ENCODE results near the gene LSM4.

LSM4 gene

DNA sequence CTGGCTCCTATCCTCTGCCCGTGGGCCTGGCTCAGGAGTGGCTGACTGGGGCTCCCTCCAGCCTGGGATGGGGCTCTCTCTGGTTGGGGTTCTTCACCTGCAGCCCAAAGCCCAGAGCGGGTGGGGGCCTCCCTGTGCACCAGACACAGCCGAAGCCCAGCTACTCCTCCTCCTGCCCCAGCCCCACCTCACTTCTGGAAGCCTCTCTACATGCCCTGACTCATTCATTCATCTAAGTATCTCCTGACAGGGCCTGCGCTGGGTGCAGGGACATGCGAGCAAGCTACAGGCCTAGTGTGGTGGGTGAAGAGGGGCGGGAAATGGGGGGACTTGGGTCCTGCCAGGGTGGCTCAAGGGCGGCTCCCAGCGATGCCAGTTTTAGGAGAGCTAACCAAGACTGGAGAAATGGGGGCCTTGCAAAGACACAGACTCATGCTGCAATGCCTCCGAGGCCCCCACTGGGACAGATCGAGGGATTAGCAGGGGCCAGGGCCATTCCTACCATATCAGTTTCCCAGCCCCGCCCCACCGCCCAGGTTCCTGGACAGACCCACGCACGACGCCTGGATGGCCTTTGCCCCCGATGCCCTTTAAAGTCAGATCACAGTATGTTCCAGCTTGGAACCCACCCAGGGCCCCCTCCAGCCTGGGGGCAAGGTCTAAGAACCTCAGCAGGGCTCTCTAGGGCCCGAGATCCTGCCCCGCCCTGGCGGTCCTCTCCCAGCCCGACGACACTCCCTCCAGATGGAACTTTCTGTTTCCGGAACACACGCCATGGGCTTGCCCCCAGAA, 12.6 kb downstream of the LSM4 start:
- Mint-ChIP-seq H3K27me3 (no peaks in the 10 kb centered on the region), H3K36me3 (ENCODE audit: low read depth) (peaks cover 39% of the 10 kb centered on the region), H3K4me3 (no peak overlapping the region), H3K9me3 (no peaks in the 10 kb centered on the region), H3K4me1 (peaks cover 31% of the 10 kb centered on the region), H3K27ac (no peak overlapping the region)
- peak; percentile 7 for DNase-seq
- no peak for ATAC-seq

DNA sequence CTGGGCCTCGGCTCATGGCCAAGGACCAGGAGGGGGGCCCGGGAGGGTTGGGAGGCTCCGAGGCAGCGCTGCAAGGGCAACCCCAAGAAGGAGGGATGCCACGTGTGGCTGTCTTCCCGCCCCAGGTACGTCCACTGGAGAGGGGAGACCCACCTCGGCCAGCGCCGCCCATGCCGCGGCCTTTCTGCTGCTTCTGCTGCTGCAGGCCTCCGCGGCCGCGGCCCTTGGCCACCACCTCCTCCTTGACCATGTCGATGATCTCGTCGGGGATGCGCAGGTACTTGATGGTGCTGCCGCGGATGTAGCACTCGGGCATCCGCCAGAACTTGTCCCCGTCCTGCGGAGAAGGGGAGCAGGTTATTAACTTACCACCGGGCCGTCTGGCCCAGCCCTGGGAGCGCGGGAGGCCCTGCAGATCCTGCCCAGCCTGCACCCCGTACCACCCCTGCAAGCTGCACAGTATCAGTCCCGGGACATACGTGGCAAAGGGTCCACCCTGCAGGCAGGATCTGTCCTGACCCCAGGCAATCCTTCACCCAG, 13.3 kb downstream of the LSM4 start:
- no peak for ATAC-seq
- H3K36me3 Mint-ChIP-seq (ENCODE audit: low read depth), result peaks cover 37% of the 10 kb centered on the region
- peaks cover 38% of the 10 kb centered on the region for H3K4me1 Mint-ChIP-seq

DNA sequence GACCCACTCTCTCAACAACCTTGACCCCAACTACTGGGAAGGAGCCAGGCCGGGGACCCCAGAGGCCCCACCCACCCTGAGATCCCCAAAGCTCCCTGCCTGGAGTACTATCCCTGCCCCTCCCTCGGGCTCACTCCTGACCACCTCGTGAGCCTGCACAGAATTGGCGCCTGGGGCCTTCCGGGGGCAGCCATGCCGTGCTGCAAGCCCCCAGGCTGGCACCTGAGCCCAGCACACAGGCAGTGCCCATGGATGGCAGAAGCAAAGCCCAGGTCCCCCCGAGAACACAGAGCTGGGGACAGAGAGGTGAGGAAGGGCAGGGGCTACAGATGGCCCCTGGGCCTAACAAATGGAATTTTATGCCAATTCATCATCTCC, 13.9 kb downstream of the LSM4 start:
- Mint-ChIP-seq H3K36me3 (ENCODE audit: low read depth) (peaks cover 31% of the 10 kb centered on the region), H3K4me3 (no peak overlapping the region), H3K4me1 (peaks cover 37% of the 10 kb centered on the region), H3K27me3 (no peaks in the 10 kb centered on the region), H3K9me3 (no peaks in the 10 kb centered on the region), H3K27ac (no peak overlapping the region)
- DNase-seq, result no peak
- ATAC-seq, result no peak

More for the DNA sequence above, 13.3 kb downstream of the LSM4 start:
- Mint-ChIP-seq H3K27ac (no peak overlapping the region), H3K27me3 (no peaks in the 10 kb centered on the region), H3K4me3 (no peak overlapping the region), H3K9me3 (no peaks in the 10 kb centered on the region)
- no peak for DNase-seq

DNA sequence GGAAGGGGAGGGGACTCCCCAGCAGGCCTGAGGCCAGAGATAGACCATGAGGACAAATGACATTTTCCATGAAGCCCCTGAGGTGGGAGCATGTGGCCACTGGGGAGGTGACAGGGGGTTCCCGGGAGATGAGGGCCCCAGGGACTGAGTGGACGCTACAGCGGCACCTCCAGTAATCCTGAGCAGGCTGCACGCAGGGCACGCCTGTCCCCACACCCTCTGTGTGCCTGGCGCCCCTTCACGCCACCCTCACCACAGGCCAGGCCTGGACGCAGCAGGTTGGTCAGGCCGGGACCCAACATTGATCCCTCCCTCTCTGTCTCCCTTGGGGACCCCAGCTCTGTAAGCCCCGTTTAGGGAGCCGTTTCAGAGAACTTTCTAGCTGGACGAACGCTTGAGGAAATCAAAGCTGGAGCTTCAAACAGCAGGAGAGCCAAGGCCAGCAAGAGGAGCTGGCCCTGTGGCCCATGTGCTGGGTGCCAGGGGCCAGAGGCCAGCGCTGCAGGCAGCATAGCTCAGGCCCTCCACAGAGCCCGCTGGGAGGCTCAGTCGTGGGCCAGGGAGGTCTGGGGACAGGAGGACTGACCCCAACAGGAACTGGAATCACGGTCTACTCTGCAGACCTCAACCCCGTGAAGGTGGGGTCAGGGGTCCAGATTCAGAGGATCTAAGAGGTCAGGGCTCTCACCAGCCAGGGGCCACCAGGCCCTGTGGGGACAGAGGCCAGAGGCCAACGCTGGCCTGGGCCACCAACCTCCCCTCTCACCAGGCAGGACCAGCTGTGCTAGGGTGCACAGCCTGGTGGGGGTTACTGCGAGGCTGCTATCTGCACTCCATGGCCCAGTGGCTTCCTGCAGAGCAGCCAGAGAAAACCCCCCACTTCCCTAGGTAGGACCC, 14.6 kb downstream of the LSM4 start:
- Mint-ChIP-seq H3K4me3 (no peak overlapping the region), H3K4me1 (peaks cover 42% of the 10 kb centered on the region), H3K9me3 (no peaks in the 10 kb centered on the region), H3K27ac (peak overlapping the region; percentile 59), H3K27me3 (no peaks in the 10 kb centered on the region), H3K36me3 (ENCODE audit: low read depth) (peaks cover 34% of the 10 kb centered on the region)
- DNase-seq, result peak; percentile 7
- no peak for ATAC-seq

DNA sequence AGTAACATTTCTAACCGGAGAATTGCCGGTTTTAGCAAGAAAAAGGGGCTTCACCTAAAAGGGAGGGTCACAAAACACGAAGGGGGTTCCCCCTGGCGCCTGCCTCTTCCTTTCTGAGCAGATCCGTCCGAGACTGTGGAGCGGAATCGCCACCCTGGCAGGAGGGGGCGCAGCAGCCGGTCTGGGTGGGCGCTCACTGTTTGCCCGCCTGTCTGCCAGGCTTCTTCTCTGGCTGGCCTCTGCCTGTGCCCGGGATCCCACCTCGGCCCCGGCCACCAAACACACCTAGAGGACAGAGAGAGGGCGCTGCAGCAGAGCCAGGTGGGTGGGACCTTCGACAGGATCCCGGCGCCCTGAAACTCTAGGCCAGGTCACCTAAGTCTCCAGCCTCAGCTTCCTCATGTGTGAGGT, 15.6 kb downstream of the LSM4 start:
- Mint-ChIP-seq H3K9me3 (no peaks in the 10 kb centered on the region), H3K27ac (peak overlapping the region; percentile 99), H3K4me1 (peaks cover 47% of the 10 kb centered on the region), H3K4me3 (peak overlapping the region; percentile 92), H3K27me3 (no peaks in the 10 kb centered on the region), H3K36me3 (ENCODE audit: low read depth) (peaks cover 25% of the 10 kb centered on the region)
- peak; percentile 51 for DNase-seq
- no peak for ATAC-seq

DNA sequence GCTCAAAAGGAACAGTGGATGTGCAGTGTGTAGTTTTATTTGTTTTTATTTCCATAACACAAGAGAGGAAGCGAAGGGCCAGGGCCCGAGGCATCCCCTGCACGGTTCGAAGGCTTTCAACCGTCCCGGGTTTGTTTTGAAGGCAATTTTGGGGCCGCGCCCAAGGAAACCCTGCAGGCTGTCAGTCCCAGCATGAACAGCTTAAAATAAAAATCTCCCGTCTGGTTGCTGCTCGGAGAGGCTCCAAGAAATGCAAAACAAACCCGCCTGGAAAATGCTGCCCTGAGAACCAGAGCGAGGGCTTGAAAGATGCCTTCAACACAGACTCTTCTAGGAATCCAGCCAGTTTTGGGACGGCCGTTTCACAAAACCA, 16.0 kb downstream of the LSM4 start:
- ATAC-seq, result no peak
- H3K4me1 Mint-ChIP-seq, result peaks cover 51% of the 10 kb centered on the region
- peak overlapping the region; percentile 92 for H3K4me3 Mint-ChIP-seq
- H3K27ac Mint-ChIP-seq, result peak overlapping the region; percentile 99
- no peaks in the 10 kb centered on the region for H3K9me3 Mint-ChIP-seq
- peak; percentile 15 for DNase-seq
- no peaks in the 10 kb centered on the region for H3K27me3 Mint-ChIP-seq
- H3K36me3 Mint-ChIP-seq (ENCODE audit: low read depth), result peaks cover 25% of the 10 kb centered on the region

DNA sequence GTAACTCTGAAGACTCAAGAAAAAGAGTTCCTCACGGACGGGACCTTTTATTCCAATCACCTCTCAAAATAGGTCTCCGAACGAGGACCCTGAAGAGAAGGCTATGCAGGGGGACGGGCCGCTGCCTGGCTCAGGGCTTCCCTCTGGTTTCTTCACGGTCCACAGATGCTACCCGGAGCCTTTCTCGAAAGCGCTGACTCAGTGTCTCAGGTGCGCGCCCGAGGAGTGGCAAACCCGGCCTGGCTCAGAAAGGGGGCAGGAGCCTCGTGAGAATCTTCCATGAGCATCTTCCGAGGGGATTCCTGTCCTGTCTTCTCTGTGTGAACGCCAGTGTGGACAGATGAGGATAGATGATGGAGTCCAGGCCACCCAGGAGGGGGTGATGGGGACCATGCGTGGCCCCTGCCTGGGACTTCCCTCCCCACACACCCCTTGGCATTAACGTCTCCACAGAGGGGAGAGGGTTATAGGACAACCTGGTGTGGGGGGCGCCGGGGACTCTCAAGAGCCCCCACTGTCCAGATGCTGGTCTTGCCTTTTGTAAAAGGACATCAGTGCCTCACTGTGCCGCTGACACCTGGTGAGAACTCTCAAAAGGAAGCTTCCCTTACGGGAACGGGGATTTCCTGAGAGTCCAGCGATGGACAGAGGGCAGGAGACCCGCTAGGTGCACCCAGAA, 16.5 kb downstream of the LSM4 start:
- peaks cover 24% of the 10 kb centered on the region for H3K36me3 Mint-ChIP-seq (ENCODE audit: low read depth)
- no peaks in the 10 kb centered on the region for H3K27me3 Mint-ChIP-seq
- DNase-seq, result peak; percentile 21
- peak overlapping the region; percentile 92 for H3K4me3 Mint-ChIP-seq
- peak overlapping the region; percentile 99 for H3K27ac Mint-ChIP-seq
- H3K9me3 Mint-ChIP-seq, result no peaks in the 10 kb centered on the region
- H3K4me1 Mint-ChIP-seq, result peaks cover 55% of the 10 kb centered on the region
- ATAC-seq, result no peak

DNA sequence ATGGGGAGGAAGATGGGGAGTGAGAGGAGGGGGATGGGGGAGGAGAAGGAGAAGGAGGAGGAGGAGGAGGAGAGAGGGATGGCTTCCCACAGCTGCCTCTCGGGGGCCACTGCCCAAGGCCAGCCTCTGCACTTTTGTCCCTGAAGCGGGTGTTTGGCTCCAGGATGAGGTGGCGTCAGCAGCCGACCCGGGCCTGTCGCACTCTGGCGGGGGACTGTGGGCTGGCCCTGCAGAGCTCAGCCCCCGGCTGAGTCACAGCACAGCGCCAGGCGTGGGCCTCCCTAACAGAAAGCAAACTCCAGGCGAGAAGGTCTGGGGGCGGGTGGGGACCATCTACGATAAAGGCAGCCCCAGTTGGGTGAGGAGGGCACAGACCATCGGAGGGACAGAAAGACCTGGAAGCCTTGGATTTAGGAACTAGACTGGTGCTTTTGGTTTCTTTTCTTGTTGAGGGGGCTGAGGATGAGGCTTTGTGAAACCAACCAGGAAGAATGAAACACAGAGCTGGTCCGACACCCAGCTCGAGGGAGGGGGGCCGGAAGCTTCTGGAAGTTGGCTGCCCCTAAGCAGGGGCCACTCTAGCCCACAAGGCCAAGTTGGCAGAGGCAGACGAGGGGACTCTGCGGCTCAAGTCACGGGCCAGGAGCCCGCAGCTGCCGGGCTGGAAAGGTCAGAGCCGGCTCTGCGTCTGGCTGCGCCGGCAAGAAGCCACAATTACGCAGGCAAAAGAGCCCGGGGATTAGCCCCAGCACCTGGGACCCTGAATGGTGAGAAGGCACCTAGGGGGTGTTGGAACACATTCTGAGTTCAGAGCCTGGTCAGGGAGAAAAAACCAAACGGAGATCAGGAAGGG, 18.2 kb downstream of the LSM4 start:
- no peaks in the 10 kb centered on the region for H3K27me3 Mint-ChIP-seq
- peaks cover 23% of the 10 kb centered on the region for H3K36me3 Mint-ChIP-seq (ENCODE audit: low read depth)
- H3K4me3 Mint-ChIP-seq, result peak overlapping the region; percentile 92
- H3K27ac Mint-ChIP-seq, result peak overlapping the region; percentile 99
- H3K9me3 Mint-ChIP-seq, result no peaks in the 10 kb centered on the region
- DNase-seq (peak; percentile 89), ATAC-seq (peak; percentile 79)
- peaks cover 55% of the 10 kb centered on the region for H3K4me1 Mint-ChIP-seq

DNA sequence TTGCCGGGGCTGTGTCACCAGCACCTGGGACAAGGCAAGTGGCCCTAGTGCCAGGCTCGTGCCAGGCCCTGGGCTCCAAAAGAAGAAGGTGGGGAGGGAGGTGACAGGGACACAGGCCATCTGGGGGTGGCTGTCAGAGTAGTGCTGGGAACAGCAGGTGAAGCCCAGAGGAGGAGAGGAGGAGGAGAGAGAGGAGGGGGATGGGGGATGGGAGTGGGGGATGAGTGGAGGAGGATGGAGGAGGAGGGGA, 18.7 kb downstream of the LSM4 start:
- Mint-ChIP-seq H3K27ac (peak overlapping the region; percentile 99), H3K4me3 (peak overlapping the region; percentile 92), H3K36me3 (ENCODE audit: low read depth) (peaks cover 23% of the 10 kb centered on the region), H3K4me1 (peaks cover 55% of the 10 kb centered on the region), H3K9me3 (no peaks in the 10 kb centered on the region), H3K27me3 (no peaks in the 10 kb centered on the region)
- ATAC-seq, result peak; percentile 3
- peak; percentile 55 for DNase-seq

DNA sequence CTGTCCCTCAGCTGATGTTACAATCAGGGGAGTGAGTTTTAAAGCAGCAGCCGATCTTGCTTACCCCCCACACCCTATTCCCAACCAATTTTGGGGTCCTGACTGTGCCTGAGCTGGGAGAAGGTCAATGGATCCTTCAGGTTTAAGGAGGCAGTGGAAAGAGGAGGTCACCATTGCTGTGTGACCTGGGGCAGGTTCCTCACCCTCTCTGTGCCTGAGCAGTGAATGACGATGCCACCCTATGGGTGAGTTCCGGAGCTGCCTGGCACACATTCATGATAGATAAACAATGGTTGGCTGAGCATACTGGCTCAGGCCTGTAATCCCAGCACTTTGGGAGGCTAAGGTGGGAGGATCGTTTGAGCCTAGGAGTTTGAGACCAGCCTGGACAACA, 21.2 kb downstream of the LSM4 start:
- Mint-ChIP-seq H3K4me3 (peak overlapping the region; percentile 46), H3K4me1 (peaks cover 61% of the 10 kb centered on the region), H3K27ac (peak overlapping the region; percentile 79), H3K36me3 (ENCODE audit: low read depth) (peaks cover 15% of the 10 kb centered on the region), H3K27me3 (no peaks in the 10 kb centered on the region), H3K9me3 (no peaks in the 10 kb centered on the region)
- no peak for ATAC-seq
- peak; percentile 3 for DNase-seq

DNA sequence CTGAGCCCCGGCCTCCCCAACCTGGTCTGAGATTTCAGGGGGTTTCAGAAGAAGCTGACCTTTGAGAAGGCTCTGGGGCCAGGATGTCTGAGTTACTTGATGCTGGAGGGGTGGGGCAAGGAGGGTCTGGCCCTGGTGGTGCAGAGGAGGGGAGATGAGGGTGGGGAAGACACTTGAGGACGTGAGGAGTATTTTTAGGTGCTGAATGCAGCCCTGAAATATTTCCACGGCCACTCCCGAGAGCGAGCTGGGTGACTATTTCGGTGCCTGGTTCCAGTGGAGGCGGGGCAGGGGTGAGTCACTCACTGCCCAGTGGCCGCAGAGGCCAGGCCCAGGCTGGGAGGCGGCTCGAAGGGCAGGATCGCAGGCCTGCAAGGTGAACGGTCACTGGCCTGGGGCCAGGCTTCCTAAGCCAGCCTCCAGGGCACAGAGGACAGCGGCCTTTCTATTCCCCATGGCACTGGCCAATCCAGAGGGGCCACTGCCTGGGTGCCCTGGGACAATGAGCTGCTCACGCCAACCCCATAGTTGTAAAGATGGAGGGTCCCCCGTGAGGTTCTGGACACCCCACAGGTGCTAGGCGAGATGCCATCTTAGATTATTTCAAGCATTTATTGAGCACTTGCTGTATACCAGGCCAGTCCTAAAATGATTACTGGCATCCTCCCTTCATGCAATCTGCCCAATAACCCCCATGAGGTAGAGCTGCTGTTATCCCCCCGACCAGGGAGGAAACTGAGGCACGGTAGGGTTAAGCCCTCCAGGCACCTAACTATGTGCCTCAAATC, 21.8 kb downstream of the LSM4 start:
- no peak for ATAC-seq
- Mint-ChIP-seq H3K36me3 (ENCODE audit: low read depth) (peaks cover 16% of the 10 kb centered on the region), H3K4me1 (peaks cover 56% of the 10 kb centered on the region), H3K9me3 (no peaks in the 10 kb centered on the region), H3K4me3 (no peak overlapping the region), H3K27me3 (no peaks in the 10 kb centered on the region), H3K27ac (no peak overlapping the region)
- DNase-seq, result no peak

DNA sequence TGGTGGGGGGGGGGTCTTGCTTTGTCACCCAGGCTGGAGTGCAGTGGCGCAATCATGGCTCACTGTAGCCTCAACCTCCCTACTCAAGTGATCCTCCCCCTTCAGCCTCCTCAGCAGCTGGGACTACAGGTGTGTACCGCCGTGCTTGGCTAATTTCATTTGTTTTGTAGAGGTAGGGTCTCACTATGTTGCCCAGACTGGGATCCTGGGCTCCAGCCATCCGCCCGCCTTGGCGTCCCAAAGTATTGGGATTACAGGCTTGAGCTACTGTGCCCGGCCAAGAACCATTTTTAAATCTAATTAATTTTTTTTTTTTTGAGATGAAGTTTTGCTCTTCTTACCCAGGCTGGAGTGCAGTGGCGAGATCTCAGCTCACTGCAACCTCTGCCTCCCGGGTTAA, 23.2 kb downstream of the LSM4 start:
- H3K27ac Mint-ChIP-seq, result no peak overlapping the region
- H3K9me3 Mint-ChIP-seq, result no peaks in the 10 kb centered on the region
- H3K4me3 Mint-ChIP-seq, result no peak overlapping the region
- H3K4me1 Mint-ChIP-seq, result peaks cover 54% of the 10 kb centered on the region
- no peaks in the 10 kb centered on the region for H3K27me3 Mint-ChIP-seq
- peaks cover 14% of the 10 kb centered on the region for H3K36me3 Mint-ChIP-seq (ENCODE audit: low read depth)
- no peak for ATAC-seq
- no peak for DNase-seq

DNA sequence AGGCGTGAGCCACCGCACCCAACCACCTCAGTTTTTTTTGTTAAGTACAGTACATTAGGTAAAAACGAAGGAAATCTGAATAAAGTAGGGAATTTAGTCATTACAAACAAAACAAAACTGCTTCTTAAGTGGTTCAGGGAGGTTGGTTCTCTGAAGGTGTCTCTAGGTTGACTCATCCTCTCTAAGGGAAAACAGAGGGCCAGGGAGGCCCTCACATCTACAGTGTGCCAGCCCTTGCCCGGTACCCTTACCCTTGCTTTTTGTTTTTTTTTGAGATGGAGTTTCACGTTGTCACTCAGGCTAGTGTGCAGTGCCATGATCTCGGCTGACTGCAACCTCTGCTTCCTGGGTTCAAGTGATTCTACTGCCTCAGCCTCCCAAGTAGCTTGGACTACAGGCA, 24.3 kb downstream of the LSM4 start:
- H3K27me3 Mint-ChIP-seq, result no peaks in the 10 kb centered on the region
- H3K4me1 Mint-ChIP-seq, result peaks cover 58% of the 10 kb centered on the region
- ATAC-seq, result peak; percentile 70
- H3K27ac Mint-ChIP-seq, result peak overlapping the region; percentile 60
- H3K4me3 Mint-ChIP-seq, result no peak overlapping the region
- H3K36me3 Mint-ChIP-seq (ENCODE audit: low read depth), result peaks cover 16% of the 10 kb centered on the region
- H3K9me3 Mint-ChIP-seq, result no peaks in the 10 kb centered on the region
- DNase-seq, result peak; percentile 2

Data from activated naive CD8-positive, alpha-beta T cell treated with anti-CD3 and anti-CD28 coated beads, Interleukin-2, amount 50 U/mL, for 24 hours (primary cell).